ENCODE data around the gene RAPGEF2. TPM values are rescaled to one million over a fixed set of nuclear protein-coding genes. Genes with fewer than 3 reads are reported as not detected.

The RAPGEF2 gene
- total and polyA plus RNA-seq, 7 experiments from 2014 or later, result 0.72 to 35.2 (median 20.7) TPM

DNA sequence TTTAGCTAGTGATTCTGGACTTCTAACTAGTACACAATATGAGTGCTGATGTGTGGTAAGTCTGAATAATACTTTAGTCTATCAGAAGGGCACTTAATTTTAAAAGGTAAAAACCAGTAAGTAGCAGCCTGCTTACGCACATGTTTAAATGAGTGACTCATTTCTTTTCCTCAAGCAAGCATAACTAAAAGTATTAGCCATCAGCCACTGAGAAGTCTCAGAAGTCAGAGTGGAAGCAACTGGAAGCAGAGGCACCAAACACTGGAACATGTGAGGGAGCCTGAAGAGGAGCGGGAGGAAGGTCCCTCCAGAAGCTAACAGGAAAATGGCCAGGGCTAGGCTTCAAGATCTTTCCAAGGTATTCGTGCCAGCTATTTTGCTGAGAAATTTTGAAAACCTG, 257.7 kb downstream of the RAPGEF2 start:
- H3K36me3 Mint-ChIP-seq, result peaks cover 5 to 28% (median 16%) of the 10 kb centered on the region in 5 donors
- H3K27ac Mint-ChIP-seq, result peak overlapping the region in 1 of 9 donors; percentile 56
- no peaks in the 10 kb centered on the region for H3K4me1 Mint-ChIP-seq

DNA sequence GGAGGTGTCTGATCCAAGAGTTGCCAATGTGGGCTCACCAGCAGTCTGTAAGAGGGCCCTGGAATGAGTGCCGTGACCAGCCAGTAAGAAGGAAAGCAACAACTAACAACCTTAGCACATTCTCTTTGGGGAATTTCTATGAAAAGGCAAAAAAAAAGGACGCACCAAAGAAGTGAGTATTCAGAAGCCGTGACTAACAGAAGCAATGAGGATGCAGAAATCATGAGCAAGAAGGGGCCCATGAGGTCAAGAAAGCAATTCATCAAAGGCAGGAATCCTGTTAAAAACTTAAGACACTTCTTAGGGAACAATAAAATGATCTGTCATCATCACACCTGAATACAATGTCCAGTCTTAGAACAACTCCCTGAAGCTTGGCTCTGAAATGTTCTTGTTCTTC, 260.5 kb downstream of the RAPGEF2 start:
- no peak overlapping the region for H3K27ac Mint-ChIP-seq
- ATAC-seq, result no peak
- H3K27me3 Mint-ChIP-seq, result peaks cover 8 to 14% (median 12%) of the 10 kb centered on the region in 5 donors

More for the DNA sequence above, 257.7 kb downstream of the RAPGEF2 start:
- ChIA-PET CTCF (no interaction called here), POLR2A (no interaction called here)
- Histone ChIP-seq H3K27me3 (ENCODE audit: control insufficient read depth in 2 of 2, insufficient read depth in 2 of 2, low read length in 2 of 2) (no peaks in the 10 kb centered on the region), H3K4me3 (ENCODE audit: low read length) (no peak overlapping the region), H3K36me3 (ENCODE audit: control insufficient read depth in 2 of 3, insufficient read depth in 3 of 3, low read length in 3 of 3) (peaks cover 0 to 10% (median 5%) of the 10 kb centered on the region in 3 experiments), H3K27ac (ENCODE audit: low read depth, low read length) (no peak overlapping the region), H3K4me1 (ENCODE audit: control insufficient read depth in 2 of 2, insufficient read depth in 2 of 2, low read length in 2 of 2) (no peaks in the 10 kb centered on the region), H3K9me3 (ENCODE audit: control insufficient read depth in 2 of 3, low read length in 3 of 3) (no peaks in the 10 kb centered on the region)
- DNase-seq (no peak), ATAC-seq (no peak)
- Mint-ChIP-seq H3K4me3 (no peak overlapping the region), H3K27me3 (no peaks in the 10 kb centered on the region), H3K9me3 (peaks cover 0 to 7% (median 0%) of the 10 kb centered on the region in 11 donors)
- intact Hi-C loops (cut with micrococcal nuclease), result no loop called here

DNA sequence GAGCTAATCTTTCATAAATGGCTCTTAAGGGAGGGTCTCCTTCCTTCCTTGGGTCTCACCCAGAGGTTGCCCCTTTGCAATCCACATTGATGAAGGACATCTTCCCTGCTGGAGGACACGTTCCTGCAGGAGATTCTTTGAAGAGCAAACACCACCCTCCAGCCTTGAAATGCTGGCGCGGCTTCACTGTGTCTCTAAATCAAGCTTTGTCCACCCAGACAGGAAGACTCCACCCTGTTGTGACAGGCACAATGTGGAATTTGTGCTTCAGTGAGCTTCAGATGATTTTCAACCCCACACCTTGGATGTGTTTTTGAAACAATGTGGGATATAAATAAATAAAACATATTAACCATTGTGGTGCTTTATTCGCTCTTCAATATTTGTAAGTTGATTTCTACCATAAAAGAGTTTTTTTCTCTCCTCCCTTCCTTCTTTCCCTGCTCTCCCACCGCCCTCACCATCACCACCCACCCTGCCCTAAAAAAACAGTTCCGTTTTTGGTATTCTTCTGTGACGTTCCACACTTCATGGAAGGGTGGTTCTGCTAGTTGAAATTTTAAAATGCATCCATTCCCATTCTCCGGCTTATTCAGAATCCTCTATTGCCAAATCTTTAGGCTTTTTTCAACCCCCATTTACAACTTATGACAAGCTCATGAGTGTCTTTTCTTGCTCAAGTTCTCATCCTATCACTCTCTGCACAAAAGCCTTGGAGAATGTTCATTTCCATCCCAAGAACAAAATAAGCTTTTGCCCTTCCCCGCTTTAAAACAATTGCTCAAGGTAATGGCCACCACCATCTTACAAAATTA, 264.3 kb downstream of the RAPGEF2 start:
- ATAC-seq (no peak), DNase-seq (no peak)
- Mint-ChIP-seq H3K4me3 (peak overlapping the region in 1 of 10 donors; percentile 42), H3K36me3 (no peaks in the 10 kb centered on the region), H3K27me3 (peaks cover 9 to 28% (median 22%) of the 10 kb centered on the region in 5 donors), H3K27ac (no peak overlapping the region), H3K4me1 (peaks cover 0 to 6% (median 0%) of the 10 kb centered on the region in 7 donors), H3K9me3 (peaks cover 0 to 10% (median 0%) of the 10 kb centered on the region in 11 donors)
- Histone ChIP-seq H3K27me3 (ENCODE audit: control insufficient read depth in 2 of 2, insufficient read depth in 2 of 2, low read length in 2 of 2) (no peaks in the 10 kb centered on the region), H3K36me3 (ENCODE audit: control insufficient read depth in 2 of 3, insufficient read depth in 3 of 3, low read length in 3 of 3) (no peaks in the 10 kb centered on the region), H3K9me3 (ENCODE audit: control insufficient read depth in 2 of 3, low read length in 3 of 3) (no peaks in the 10 kb centered on the region), H3K4me3 (ENCODE audit: low read length) (no peak overlapping the region), H3K4me1 (ENCODE audit: control insufficient read depth in 2 of 2, insufficient read depth in 2 of 2, low read length in 2 of 2) (no peaks in the 10 kb centered on the region), H3K27ac (ENCODE audit: low read depth, low read length) (no peak overlapping the region)
- intact Hi-C loops (cut with micrococcal nuclease), result no loop called here
- ChIA-PET POLR2A (no interaction called here), CTCF (no interaction called here)

More for the DNA sequence above, 260.5 kb downstream of the RAPGEF2 start:
- intact Hi-C loops (cut with micrococcal nuclease), result no loop called here
- no peak for DNase-seq
- peaks cover 0 to 16% (median 4%) of the 10 kb centered on the region in 5 donors for H3K36me3 Mint-ChIP-seq
- no peaks in the 10 kb centered on the region for H3K9me3 ChIP-seq (ENCODE audit: control insufficient read depth in 2 of 3, low read length in 3 of 3)
- ChIA-PET CTCF (interaction anchor here (0.5 kb wide), 1 partner anchor 10 kb away, joined by 5 read pairs; no protein-coding TSS in a partner anchor), POLR2A (no interaction called here)
- peaks cover 0 to 9% (median 0%) of the 10 kb centered on the region in 11 donors for H3K9me3 Mint-ChIP-seq
- H3K27me3 ChIP-seq (ENCODE audit: control insufficient read depth in 2 of 2, insufficient read depth in 2 of 2, low read length in 2 of 2), result no peaks in the 10 kb centered on the region
- H3K36me3 ChIP-seq (ENCODE audit: control insufficient read depth in 2 of 3, insufficient read depth in 3 of 3, low read length in 3 of 3), result peaks cover 0 to under 1% (median 0%) of the 10 kb centered on the region in 3 experiments
- H3K4me1 ChIP-seq (ENCODE audit: control insufficient read depth in 2 of 2, insufficient read depth in 2 of 2, low read length in 2 of 2), result no peaks in the 10 kb centered on the region
- no peaks in the 10 kb centered on the region for H3K4me1 Mint-ChIP-seq
- H3K27ac ChIP-seq (ENCODE audit: low read depth, low read length), result no peak overlapping the region
- no peak overlapping the region for H3K4me3 Mint-ChIP-seq
- no peak overlapping the region for H3K4me3 ChIP-seq (ENCODE audit: low read length)

DNA sequence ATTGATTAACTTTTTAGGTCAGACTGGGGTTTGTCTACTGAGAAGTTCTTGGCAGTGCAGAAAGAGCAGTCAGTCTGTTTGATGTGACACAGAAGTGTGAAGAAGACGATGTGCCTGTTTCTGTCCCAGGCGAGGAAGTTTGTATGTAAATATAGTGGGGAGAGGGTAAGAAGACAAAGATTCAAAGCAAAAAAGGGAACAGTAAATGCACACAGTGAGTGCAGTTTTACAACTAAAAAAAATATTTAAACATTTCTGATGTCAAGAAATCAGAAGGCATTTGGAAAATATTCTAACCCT, 264.9 kb downstream of the RAPGEF2 start:
- no peak overlapping the region for H3K27ac ChIP-seq (ENCODE audit: low read depth, low read length)
- no peak for DNase-seq
- no peak overlapping the region for H3K4me3 ChIP-seq (ENCODE audit: low read length)
- no peaks in the 10 kb centered on the region for H3K36me3 Mint-ChIP-seq
- ChIA-PET POLR2A (no interaction called here), CTCF (no interaction called here)
- no peaks in the 10 kb centered on the region for H3K9me3 ChIP-seq (ENCODE audit: control insufficient read depth in 2 of 3, low read length in 3 of 3)
- peaks cover 9 to 28% (median 22%) of the 10 kb centered on the region in 5 donors for H3K27me3 Mint-ChIP-seq
- H3K27ac Mint-ChIP-seq, result no peak overlapping the region
- H3K4me1 Mint-ChIP-seq, result peaks cover 0 to 6% (median 0%) of the 10 kb centered on the region in 7 donors
- intact Hi-C loops (cut with micrococcal nuclease), result no loop called here
- no peak for ATAC-seq
- H3K9me3 Mint-ChIP-seq, result peaks cover 0 to 10% (median 0%) of the 10 kb centered on the region in 11 donors
- H3K27me3 ChIP-seq (ENCODE audit: control insufficient read depth in 2 of 2, insufficient read depth in 2 of 2, low read length in 2 of 2), result no peaks in the 10 kb centered on the region
- H3K36me3 ChIP-seq (ENCODE audit: control insufficient read depth in 2 of 3, insufficient read depth in 3 of 3, low read length in 3 of 3), result no peaks in the 10 kb centered on the region
- H3K4me3 Mint-ChIP-seq, result no peak overlapping the region
- no peaks in the 10 kb centered on the region for H3K4me1 ChIP-seq (ENCODE audit: control insufficient read depth in 2 of 2, insufficient read depth in 2 of 2, low read length in 2 of 2)

DNA sequence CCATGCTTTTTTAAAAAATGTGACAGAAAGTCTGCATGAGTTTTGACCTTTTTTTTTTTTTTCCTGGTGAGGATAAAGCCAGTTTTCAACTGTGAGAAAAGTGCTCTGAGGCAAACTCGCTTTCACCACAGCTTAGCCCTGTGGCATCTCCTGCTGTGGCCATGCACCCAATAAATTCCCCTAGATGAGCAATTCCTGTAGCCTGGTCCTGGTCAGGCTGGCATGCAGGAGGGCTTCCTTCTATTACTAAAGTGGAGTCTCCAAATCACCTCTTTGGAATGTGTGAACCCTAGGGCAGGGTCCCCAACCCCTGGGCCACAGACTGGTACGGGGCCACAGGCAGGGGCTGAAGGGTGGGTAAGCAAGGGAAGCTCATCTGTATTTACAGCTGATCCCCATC, 265.4 kb downstream of the RAPGEF2 start:
- CTCF ChIA-PET, result no interaction called here
- H3K36me3 Mint-ChIP-seq, result no peaks in the 10 kb centered on the region
- POLR2A ChIA-PET, result no interaction called here
- Histone ChIP-seq H3K36me3 (ENCODE audit: control insufficient read depth in 2 of 3, insufficient read depth in 3 of 3, low read length in 3 of 3) (no peaks in the 10 kb centered on the region), H3K27ac (ENCODE audit: low read depth, low read length) (no peak overlapping the region), H3K4me3 (ENCODE audit: low read length) (no peak overlapping the region), H3K4me1 (ENCODE audit: control insufficient read depth in 2 of 2, insufficient read depth in 2 of 2, low read length in 2 of 2) (no peaks in the 10 kb centered on the region), H3K27me3 (ENCODE audit: control insufficient read depth in 2 of 2, insufficient read depth in 2 of 2, low read length in 2 of 2) (no peaks in the 10 kb centered on the region), H3K9me3 (ENCODE audit: control insufficient read depth in 2 of 3, low read length in 3 of 3) (no peaks in the 10 kb centered on the region)
- no peak overlapping the region for H3K4me3 Mint-ChIP-seq
- peaks cover 0 to 10% (median 0%) of the 10 kb centered on the region in 11 donors for H3K9me3 Mint-ChIP-seq
- intact Hi-C loops (cut with micrococcal nuclease), result no loop called here
- H3K27ac Mint-ChIP-seq, result no peak overlapping the region
- DNase-seq (no peak), ATAC-seq (no peak)
- H3K27me3 Mint-ChIP-seq, result peaks cover 9 to 28% (median 22%) of the 10 kb centered on the region in 5 donors
- H3K4me1 Mint-ChIP-seq, result peaks cover 0 to 6% (median 0%) of the 10 kb centered on the region in 7 donors

DNA sequence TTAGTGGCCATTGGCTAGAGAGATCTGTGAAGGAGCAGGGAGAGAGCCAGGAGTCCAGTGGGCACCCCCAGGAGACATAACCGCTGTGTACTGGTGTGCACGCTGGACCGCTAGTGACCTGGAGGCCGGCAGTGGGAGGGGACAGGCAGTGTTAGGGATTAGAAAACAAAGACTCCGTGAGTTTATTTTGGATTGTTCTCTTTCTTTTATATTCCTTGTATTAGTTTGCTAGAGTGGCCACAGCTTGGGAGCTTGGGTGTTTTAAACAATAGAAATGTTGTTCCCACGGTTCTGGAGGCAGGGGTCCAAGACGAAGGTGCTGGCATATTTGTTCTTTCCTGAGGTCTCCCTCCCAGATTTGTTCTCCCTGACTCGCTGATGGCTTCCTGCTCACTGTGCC, 266.4 kb downstream of the RAPGEF2 start:
- no peaks in the 10 kb centered on the region for H3K9me3 ChIP-seq (ENCODE audit: control insufficient read depth in 2 of 3, low read length in 3 of 3)
- peaks cover 0 to 6% (median 0%) of the 10 kb centered on the region in 7 donors for H3K4me1 Mint-ChIP-seq
- H3K27ac Mint-ChIP-seq, result no peak overlapping the region
- no peaks in the 10 kb centered on the region for H3K36me3 Mint-ChIP-seq
- H3K27me3 Mint-ChIP-seq, result peaks cover 9 to 28% (median 22%) of the 10 kb centered on the region in 5 donors
- H3K4me3 ChIP-seq (ENCODE audit: low read length), result no peak overlapping the region
- H3K9me3 Mint-ChIP-seq, result peaks cover 0 to 6% (median 0%) of the 10 kb centered on the region in 11 donors
- H3K27ac ChIP-seq (ENCODE audit: low read depth, low read length), result no peak overlapping the region
- ATAC-seq (no peak), DNase-seq (no peak)
- no peaks in the 10 kb centered on the region for H3K27me3 ChIP-seq (ENCODE audit: control insufficient read depth in 2 of 2, insufficient read depth in 2 of 2, low read length in 2 of 2)
- no peak overlapping the region for H3K4me3 Mint-ChIP-seq
- POLR2A ChIA-PET, result no interaction called here
- CTCF ChIA-PET, result no interaction called here
- no peaks in the 10 kb centered on the region for H3K36me3 ChIP-seq (ENCODE audit: control insufficient read depth in 2 of 3, insufficient read depth in 3 of 3, low read length in 3 of 3)
- intact Hi-C loops (cut with micrococcal nuclease), result no loop called here
- H3K4me1 ChIP-seq (ENCODE audit: control insufficient read depth in 2 of 2, insufficient read depth in 2 of 2, low read length in 2 of 2), result no peaks in the 10 kb centered on the region

DNA sequence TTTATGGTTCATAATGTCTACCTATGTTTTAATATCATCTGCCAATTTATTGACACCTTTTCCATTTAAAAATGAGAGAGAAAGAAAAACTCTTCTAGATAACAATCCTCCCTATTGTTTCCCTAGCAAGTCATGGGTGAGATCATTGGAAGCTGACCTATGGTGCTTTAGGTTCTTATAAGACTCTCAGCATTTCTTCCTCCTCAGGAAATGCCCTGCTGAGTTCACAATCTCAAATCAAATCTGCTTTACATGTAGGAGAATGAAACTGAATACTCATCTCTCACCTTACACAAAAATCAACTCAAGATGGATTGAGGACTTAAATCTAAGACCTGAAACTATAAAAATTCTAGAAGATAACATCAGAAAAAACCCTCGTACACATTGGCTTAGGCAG, 267.4 kb downstream of the RAPGEF2 start:
- Mint-ChIP-seq H3K27ac (no peak overlapping the region), H3K4me1 (peaks cover 0 to 6% (median 0%) of the 10 kb centered on the region in 7 donors), H3K36me3 (no peaks in the 10 kb centered on the region), H3K27me3 (peaks cover 9 to 28% (median 22%) of the 10 kb centered on the region in 5 donors), H3K9me3 (peaks cover 0 to 6% (median 0%) of the 10 kb centered on the region in 11 donors), H3K4me3 (no peak overlapping the region)
- Histone ChIP-seq H3K9me3 (ENCODE audit: control insufficient read depth in 2 of 3, low read length in 3 of 3) (no peaks in the 10 kb centered on the region), H3K36me3 (ENCODE audit: control insufficient read depth in 2 of 3, insufficient read depth in 3 of 3, low read length in 3 of 3) (no peaks in the 10 kb centered on the region), H3K4me1 (ENCODE audit: control insufficient read depth in 2 of 2, insufficient read depth in 2 of 2, low read length in 2 of 2) (no peaks in the 10 kb centered on the region), H3K27me3 (ENCODE audit: control insufficient read depth in 2 of 2, insufficient read depth in 2 of 2, low read length in 2 of 2) (no peaks in the 10 kb centered on the region), H3K4me3 (ENCODE audit: low read length) (no peak overlapping the region), H3K27ac (ENCODE audit: low read depth, low read length) (no peak overlapping the region)
- intact Hi-C loops (cut with micrococcal nuclease), result no loop called here
- CTCF ChIA-PET, result no interaction called here
- ATAC-seq (no peak), DNase-seq (no peak)
- POLR2A ChIA-PET, result no interaction called here
